Activated T-cell treated with anti-CD3 and anti-CD28 coated beads for 4 hours (primary cell): ENCODE data around the gene SLC1A7.

ENCODE experiments used
- DNase-seq: peaks from one replicate; pipeline ENCODE4 v3.0.0-alpha.2; 2020

SLC1A7 gene

GRCh38 chr1:53049574-53049967 is 92.9 kb downstream of the SLC1A7 start:
- no peak for DNase-seq

- no peak for DNase-seq
Measured at GRCh38 chr1:53048960-53049573, 93.4 kb downstream of the SLC1A7 start.

GRCh38 chr1:53047737-53048736 is 94.4 kb downstream of the SLC1A7 start:
- DNase-seq, result no peak

DNA sequence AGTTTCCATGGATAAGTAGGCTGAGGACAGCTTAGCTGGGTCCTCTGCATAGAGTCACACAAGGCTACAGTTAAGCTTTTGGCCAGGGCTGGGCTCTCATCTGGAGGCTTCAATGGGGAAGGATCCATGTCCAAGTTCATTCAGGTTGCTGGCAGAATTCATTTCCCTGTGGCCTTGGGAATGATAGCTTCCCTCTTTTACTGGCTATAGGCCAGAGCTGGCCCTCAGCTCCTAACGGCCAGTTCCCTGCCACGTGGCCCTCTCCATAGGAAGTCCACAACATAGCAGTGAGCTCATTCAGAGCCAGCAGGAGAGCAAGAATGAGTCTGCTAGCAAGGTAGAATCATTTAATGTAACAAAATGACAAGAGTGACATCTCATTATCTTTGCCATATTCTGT is 95.5 kb downstream of the SLC1A7 start:
- no peak for DNase-seq

DNA sequence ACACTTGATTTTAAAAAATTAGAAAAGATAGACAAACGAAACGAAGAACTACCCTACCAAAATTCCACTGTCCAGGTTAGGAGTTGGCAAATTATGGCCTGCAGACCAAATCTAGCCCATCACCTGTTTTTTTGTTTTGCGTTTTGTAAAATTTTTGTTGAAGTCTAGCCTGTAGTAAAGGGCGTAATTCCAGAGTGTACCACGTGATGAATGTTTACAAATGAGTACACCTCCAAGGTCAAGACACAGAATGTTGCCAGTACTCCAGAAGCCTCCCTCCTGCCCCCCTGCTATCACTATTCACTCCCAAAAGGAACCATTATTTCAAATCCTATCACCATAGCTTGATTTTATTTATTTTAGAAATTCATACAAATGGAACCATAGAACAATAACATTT is 97.5 kb downstream of the SLC1A7 start:
- DNase-seq, result no peak

DNA sequence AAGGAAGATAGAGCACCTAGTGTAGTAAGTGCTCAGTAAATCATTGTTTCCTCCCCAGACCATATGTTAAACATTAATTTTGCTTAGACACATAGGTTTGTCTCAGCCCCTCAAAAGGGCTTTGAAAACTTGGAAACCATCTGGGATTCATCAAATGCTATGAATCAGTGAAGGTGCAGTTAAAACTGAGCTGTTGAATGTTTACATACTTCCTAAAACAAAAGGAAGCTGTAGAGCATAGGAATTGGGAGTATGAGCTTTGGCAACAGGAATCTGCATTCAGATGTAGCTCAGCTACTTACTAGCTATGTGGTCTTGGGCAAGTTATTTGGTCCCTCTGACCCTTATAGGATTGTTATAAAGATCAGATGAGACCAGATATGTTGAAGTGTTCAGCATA is 99.2 kb downstream of the SLC1A7 start:
- no peak for DNase-seq

- no peak for DNase-seq
Measured at GRCh38 chr1:53038566-53038965, 103.9 kb downstream of the SLC1A7 start.
